Neural cell (in vitro differentiated cells): Measurements from ENCODE around the gene SLK.

Experiments
- EP300 ChIP-seq: fragments of 450-650 bp; conservative IDR thresholded peaks from 2 replicates; pipeline ENCODE4 v1.6.1; 2014; ENCODE audit warnings: antibody characterized with exemption, mild to moderate bottlenecking, moderate library complexity; ENCODE audit not compliant: poor library complexity, severe bottlenecking
- REST ChIP-seq: IDR thresholded peaks from 2 replicates; pipeline ENCODE4 v1.6.1; 2012; ENCODE audit warnings: borderline replicate concordance

- TF ChIP-seq EP300: no peak
- no peak for TF ChIP-seq REST
These were observed 27.4 kb upstream of the SLK start for GRCh38 chr10:103939522-103939921.
